Breast epithelium (tissue), 3 donors: ENCODE results near the gene TEX22.

Source experiments
- POLR2A ChIP-seq: fragments of 450-650 bp; IDR thresholded peaks from one replicate; pipeline ENCODE4 v1.6.1; 2016; ENCODE audit warnings: antibody characterized with exemption, mild to moderate bottlenecking, moderate library complexity
- POLR2AphosphoS5 ChIP-seq, 3 donors: sonication (generic); formaldehyde crosslinking; IDR thresholded peaks; one replicate each; pipeline ENCODE4 v1.6.1; 2017; ENCODE audit warnings: antibody characterized with exemption in 3 of 3
- TF ChIP-seq, protein P1 (sequence below), 3 donors: fragments of 450-650 bp; IDR thresholded peaks; one replicate each; pipeline ENCODE4 v1.5.1; 2016 to 2017; ENCODE audit warnings: antibody characterized with exemption in 3 of 3, mild to moderate bottlenecking in 3 of 3, moderate library complexity in 3 of 3

DNA sequence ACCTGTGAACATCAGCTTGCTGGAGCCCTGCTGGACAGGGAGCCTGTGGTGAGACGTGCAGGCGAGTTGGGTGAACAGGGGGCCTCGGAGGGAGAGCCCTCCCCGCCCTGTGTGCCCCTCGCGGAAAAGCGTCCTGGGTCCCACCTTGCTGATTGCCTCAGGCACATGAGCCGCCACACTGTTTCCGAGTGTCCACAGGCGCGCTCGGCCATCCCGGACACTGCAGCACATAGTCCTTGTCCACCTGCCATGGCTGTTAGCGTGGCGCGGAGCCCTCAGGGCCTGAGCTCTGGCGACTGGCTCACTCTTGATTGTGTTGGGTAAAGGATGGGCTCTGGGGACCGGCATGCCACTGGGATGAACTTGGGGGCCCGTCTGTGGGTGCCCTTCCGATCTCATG is 43.8 kb upstream of the TEX22 start:
- TF ChIP-seq, protein P1, sequence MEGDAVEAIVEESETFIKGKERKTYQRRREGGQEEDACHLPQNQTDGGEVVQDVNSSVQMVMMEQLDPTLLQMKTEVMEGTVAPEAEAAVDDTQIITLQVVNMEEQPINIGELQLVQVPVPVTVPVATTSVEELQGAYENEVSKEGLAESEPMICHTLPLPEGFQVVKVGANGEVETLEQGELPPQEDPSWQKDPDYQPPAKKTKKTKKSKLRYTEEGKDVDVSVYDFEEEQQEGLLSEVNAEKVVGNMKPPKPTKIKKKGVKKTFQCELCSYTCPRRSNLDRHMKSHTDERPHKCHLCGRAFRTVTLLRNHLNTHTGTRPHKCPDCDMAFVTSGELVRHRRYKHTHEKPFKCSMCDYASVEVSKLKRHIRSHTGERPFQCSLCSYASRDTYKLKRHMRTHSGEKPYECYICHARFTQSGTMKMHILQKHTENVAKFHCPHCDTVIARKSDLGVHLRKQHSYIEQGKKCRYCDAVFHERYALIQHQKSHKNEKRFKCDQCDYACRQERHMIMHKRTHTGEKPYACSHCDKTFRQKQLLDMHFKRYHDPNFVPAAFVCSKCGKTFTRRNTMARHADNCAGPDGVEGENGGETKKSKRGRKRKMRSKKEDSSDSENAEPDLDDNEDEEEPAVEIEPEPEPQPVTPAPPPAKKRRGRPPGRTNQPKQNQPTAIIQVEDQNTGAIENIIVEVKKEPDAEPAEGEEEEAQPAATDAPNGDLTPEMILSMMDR (IDR thresholded peaks at IDR 0.05), result no peak
- no peak for TF ChIP-seq POLR2A
- no peak for TF ChIP-seq POLR2AphosphoS5 (IDR thresholded peaks at IDR 0.05)
